NCI-H2196 treated with DMSO at 0.1 percent for 48 hours (cell line): ENCODE measurements around the gene GPR32.
"Not testable (repeated sequence)": the region's sequence is repeated elsewhere in the genome, so short reads cannot be mapped to it uniquely, and the experiment has no call there.

Experiments
- DNase-seq: peaks from one replicate; lab custom pipeline; 2025; ENCODE audit not compliant: unreplicated experiment; lab: John Stamatoyannopoulos, UW

Gene GPR32

DNA sequence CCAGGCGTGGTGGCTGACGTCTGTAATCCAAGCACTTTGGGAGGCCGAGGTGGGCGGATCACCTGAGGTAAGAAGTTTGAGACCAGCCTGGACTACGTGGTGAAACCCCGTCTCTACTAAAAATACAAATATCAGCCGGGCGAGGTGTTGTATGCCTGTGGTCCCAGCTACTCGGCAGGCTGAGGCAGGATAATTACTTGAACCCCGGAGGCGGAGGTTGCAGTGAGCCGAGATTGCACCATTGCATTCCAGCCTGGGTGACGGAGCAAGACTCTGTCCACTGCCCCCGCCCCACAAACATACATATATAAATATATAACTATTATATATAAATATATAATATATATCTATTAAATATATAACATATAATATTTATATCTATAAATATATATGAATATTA, 23.1 kb upstream of the GPR32 start:
- not testable (repeated sequence) for DNase-seq

- DNase-seq, result no peak
These were observed 20.8 kb upstream of the GPR32 start for GRCh38 chr19:50749490-50749889.

- DNase-seq, result no peak
These were observed 20.3 kb upstream of the GPR32 start for GRCh38 chr19:50750010-50750409.

- DNase-seq, result no peak
These were observed 16.4 kb upstream of the GPR32 start for GRCh38 chr19:50753879-50754278.

- not testable (repeated sequence) for DNase-seq
These were observed 14.0 kb upstream of the GPR32 start for GRCh38 chr19:50756244-50756643.

GRCh38 chr19:50757624-50758023, 12.6 kb upstream of the GPR32 start:
- DNase-seq, result not testable (repeated sequence)

DNA sequence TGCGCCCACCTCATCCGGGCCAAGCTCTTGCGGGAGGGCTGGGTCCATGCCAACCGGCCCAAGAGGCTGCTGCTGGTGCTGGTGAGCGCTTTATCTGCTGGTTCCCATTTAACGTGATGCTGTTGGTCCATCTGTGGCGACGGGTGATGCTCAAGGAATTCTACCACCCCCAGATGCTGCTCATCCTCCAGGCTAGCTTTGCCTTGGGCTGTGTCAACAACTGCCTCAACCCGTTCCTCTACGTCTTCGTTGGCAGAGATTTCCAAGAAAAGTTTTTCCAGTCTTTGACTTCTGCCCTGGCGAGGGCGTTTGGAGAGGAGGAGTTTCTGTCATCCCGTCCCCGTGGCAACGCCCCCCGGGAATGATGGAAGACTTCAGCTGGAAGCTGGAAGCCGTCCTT, 11.2 kb upstream of the GPR32 start:
- not testable (repeated sequence) for DNase-seq

DNA sequence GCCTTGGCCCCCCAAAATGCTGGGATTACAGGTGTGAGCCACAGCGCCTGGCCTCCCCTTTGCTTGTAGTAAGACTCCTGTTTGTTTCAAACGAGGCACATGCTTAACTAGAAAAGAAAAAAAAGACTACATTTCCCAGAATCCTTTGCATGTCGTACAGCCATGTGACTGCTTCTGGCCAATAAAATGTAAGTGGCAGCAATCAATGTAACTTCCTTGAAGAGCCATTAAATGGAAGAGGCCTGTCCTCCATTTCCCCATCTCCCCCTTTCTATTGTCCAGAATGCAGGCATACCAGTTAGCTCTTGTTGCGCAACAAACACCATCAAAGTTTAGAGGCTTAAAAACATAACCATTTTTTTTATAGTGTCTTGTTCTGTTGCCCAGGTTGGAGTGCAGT, 10.4 kb upstream of the GPR32 start:
- DNase-seq, result no peak

DNA sequence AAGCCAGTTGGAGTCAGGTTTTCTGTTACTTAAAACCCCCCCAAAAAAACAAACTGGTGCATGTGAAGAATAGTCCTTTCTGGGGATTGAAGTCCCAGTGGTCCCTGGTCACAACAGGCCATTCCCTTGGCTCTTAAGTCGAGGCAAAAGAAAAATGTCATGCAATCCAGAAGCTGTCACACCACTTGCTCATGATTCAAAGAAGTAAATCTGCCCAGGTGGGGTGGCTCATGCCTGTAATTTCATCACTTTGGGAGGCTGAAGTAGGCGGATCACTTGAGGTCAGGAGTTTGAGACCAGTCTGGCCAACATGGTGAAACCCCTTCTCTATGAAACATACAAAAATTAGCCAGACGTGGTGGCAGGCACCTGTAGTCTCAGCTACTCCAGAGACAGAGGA, 8.8 kb upstream of the GPR32 start:
- not testable (repeated sequence) for DNase-seq

DNA sequence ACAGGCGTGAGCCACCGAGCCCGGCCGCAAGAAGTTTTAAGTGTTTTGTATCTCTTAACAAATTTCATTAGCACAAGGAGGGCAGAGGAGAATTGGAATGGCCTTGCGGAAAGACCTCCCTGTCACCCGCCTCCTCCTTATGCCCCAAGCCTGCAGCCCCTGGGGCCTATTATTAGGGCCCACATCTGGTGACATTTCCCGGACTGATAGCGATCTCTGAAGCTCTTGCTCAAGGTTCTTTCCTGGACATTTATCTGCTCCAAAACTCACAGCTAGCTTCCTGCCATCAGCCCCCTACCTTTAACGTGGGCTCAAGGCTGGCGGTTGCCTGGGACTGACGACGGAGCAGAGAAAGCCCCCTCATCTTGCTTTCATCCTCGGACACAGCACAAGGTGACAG, 6.7 kb upstream of the GPR32 start:
- not testable (repeated sequence) for DNase-seq

DNA sequence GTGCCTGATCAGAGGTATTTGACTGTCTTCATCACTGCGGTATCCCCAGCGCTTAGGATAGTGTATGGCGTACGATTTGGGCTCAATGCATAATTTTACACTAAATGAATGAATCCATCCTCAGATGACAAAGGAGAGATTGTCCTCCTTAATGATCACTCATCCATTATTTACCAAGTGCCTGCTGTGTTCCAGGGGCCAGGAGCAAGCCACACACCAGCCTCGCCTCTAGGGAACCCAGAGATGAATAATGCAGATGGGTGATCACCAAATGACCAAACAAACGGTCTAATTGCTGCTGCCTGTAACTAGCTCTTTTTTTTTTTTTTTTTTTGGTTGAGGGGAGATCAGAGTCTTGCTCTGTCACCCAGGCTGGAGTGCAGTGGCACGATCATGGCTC, 5.9 kb upstream of the GPR32 start:
- DNase-seq, result no peak

DNA sequence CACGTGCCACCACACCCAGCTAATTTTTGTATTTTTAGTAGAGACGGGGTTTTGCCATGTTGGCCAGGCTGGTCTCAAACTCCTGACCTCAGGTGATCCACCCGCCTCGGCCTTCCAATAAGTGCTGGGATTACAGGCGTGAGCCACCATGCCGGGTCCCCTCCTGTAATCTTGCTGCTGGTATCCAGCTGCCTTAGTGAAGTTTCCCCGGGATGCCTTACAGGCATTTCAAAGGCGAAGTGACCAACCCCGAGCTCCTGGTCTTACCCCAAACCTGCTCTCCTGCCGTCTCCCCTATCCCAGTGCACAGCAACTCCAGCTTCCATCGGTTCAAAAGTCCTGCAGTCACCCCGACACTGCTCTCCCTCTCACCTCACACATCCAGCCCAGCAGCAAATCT, 3.5 kb upstream of the GPR32 start:
- DNase-seq, result not testable (repeated sequence)

GRCh38 chr19:50767263-50767662, 3.0 kb upstream of the GPR32 start:
- not testable (repeated sequence) for DNase-seq

DNA sequence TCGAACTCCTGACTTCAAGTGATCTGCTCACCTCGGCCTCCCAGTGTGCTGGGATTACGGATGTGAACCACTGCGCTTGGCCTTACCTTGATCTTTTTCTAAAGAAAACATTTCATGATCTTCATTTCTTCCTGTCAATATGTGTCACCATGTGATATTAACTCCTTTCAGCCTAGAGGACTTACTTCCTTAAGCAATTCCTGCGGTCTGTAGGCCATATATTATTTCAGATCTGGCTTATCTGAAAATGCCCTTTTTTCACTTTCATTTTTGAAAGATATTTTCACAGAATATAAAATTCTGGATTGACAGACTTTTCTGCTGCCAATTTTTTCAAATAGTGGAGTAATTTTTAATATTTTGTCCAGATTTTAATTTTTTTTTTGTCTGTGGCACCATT, 2.0 kb upstream of the GPR32 start:
- DNase-seq, result no peak

DNA sequence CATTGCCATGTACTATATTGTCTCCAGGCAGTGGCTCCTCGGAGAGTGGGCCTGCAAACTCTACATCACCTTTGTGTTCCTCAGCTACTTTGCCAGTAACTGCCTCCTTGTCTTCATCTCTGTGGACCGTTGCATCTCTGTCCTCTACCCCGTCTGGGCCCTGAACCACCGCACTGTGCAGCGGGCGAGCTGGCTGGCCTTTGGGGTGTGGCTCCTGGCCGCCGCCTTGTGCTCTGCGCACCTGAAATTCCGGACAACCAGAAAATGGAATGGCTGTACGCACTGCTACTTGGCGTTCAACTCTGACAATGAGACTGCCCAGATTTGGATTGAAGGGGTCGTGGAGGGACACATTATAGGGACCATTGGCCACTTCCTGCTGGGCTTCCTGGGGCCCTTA, 624 bp downstream of the GPR32 start:
- DNase-seq, result no peak

DNA sequence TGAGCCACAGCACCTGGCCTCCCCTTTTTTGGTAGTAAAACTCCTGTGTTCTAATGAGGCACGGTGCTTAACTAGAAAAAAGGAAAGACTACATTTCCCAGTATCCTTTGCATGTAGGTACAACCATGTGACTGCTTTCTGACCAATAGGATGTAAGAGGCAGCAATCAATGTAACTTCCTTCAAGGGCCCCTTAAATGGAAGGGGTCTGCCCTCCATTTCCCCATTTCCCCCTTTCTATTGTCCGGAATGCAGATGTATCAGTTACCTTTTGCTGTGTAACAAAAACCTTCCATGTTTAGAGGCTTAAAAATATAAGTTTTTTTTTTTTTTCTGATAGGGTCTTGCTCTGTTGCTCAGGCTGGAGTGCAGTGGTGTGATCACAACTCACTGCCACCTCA, 2.2 kb downstream of the GPR32 start:
- no peak for DNase-seq

DNA sequence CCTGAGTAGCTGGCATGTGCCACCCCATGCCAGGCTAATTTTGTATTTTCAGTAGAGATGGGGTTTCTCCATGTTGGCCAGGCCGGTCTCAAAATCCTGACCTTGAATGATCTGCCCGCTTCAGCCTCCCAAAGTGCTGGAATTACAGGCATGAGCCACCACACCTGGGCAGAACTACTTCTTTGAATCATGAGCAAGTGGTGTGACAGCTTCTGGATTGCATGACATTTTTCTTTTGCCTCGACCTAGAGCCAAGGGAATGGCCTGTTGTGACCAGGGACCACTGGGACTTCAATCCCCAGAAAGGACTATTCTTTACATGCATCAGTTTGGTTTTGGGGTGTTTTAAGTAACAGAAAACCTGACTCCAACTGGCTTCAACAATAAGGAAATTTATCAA, 2.6 kb downstream of the GPR32 start:
- DNase-seq, result not testable (repeated sequence)

- DNase-seq, result not testable (repeated sequence)
These were observed 3.2 kb downstream of the GPR32 start for GRCh38 chr19:50773454-50773853.

GRCh38 chr19:50776131-50776530, 5.9 kb downstream of the GPR32 start:
- DNase-seq, result no peak

DNA sequence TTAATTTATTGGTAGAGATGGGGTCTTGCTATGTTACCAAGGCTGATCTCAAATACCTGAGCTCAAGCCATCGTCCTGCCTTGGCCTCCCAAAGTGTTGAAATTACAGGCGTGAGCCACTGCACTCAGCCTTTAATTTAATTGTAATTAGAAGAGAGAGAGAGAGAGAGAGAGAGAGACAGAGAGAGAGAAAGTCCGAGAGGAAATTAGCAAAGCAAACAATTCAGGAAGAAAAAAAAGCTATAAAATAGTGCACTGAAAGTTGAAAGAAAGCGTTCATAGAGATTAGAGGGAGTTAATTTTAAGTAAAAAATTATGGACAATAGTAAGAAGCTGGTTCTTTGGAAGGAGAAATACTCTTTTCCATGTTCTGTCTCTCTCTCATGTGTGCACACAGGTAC, 7.0 kb downstream of the GPR32 start:
- DNase-seq, result no peak

DNA sequence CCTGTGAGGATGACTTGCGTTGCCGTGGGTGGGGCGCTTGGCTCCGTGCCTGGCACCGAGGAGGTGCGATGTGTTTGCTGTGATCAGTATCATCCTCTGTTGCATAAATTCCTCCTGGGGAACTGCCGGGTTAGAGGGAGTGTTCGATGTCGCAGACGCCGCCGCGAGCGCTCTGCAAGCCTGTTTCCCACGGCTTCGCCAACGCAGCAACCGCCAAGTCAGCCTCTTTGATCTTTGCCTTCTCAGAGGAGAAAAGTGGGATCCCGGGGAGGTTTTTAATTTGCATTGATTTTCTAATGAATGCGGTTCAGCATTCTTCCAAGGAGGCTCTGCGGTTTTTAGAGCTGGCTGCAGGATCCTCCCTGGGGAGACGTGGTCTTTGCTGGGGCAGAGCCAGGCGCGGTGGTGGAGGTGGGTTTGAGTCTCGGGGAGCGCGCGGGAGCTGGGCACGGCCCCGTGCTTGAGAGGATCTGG, 7.6 kb downstream of the GPR32 start:
- DNase-seq, result no peak

DNA sequence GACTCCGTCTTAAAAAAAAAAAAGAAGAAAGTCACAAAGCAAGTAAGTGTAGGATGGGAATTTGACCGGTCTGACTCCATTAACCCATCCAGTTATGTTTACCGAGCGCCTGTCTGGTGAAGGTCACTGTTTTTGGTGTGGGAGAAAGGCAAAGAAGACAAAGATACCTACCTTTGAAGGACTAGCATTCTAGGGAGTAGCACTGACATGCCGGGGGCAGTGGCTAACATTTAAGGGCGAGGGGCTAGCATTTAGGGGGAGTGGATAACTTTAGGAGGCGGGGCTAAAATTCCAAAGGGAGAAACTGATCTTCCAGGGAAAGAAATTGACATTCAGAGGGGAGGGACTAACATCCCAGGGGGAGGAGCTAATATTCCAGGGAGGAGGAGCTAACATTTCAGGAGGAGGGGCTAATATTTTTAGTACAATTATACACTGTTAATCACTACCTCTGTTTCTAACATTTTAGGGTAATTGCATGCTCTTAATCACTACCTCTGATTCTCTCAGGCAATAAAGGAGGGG, 8.7 kb downstream of the GPR32 start:
- no peak for DNase-seq
